Measurements from ENCODE around the gene MRPL14.

GRCh38 chr6:44110005-44110676, 17.1 kb downstream of the MRPL14 start:
- TF ChIP-seq, protein P1, sequence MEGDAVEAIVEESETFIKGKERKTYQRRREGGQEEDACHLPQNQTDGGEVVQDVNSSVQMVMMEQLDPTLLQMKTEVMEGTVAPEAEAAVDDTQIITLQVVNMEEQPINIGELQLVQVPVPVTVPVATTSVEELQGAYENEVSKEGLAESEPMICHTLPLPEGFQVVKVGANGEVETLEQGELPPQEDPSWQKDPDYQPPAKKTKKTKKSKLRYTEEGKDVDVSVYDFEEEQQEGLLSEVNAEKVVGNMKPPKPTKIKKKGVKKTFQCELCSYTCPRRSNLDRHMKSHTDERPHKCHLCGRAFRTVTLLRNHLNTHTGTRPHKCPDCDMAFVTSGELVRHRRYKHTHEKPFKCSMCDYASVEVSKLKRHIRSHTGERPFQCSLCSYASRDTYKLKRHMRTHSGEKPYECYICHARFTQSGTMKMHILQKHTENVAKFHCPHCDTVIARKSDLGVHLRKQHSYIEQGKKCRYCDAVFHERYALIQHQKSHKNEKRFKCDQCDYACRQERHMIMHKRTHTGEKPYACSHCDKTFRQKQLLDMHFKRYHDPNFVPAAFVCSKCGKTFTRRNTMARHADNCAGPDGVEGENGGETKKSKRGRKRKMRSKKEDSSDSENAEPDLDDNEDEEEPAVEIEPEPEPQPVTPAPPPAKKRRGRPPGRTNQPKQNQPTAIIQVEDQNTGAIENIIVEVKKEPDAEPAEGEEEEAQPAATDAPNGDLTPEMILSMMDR (IDR thresholded peaks at IDR 0.05) = no peak
- no peak for TF ChIP-seq POLR2A (IDR thresholded peaks at IDR 0.05)

Data from tibial nerve (tissue), 3 donors.